Measurements from ENCODE around the gene TWIST2. TPM values are rescaled to one million over a fixed set of nuclear protein-coding genes. Genes with fewer than 3 reads are reported as not detected.

Gene TWIST2
- total RNA-seq, 2 donors from 2014 or later: not detected

DNA sequence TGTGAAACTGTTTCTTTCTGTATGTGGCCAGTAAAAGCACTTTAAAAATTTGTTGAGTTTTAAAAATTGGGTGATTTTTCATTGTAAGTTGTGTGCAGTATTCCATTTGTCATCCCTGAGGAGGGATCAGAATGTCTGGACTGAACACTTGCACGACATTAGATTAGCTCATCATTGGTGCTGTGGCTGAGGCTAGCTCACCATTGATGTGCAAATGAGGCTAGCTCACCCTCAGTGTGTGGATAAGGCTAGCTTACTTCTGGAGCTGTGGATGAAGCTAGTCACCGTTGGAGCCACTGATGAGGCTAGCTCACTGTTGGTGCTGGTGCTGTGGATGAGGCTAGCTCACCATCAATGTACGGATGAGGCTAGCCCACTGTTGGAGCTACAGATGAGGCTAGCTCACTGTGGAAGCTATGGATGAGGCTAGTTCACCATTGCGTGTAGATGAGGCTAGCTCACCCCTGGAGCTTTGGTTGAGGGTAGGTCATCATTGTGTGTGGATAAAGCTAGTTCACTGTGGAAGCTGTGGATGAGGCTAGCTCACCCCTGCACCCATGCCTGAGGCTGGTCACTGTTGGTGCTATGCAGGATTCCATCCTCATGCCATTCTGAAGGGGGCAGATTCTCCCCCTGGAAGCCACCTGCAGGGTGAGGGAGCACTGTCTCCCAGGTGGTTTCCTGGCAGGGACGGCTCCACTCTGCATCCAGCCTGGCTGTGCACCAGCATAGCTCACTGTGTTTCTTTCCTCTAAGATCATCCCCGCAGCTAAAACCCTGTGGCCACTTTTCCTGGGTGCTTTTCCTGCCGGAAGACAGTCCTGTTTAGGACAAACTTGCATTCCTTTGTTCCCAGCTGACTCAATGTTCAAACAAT lies 101.1 kb downstream of the TWIST2 start:
- no peak for DNase-seq
- peaks cover 7% of the 10 kb centered on the region for H3K4me1 Mint-ChIP-seq (ENCODE audit: low read depth)
- H3K4me3 Mint-ChIP-seq: no peak overlapping the region
- no peak for ATAC-seq (replicated peaks in 1 of 2)
- no peaks in the 10 kb centered on the region for H3K36me3 Mint-ChIP-seq (ENCODE audit: insufficient read depth in 2 of 2)
- no peak overlapping the region for H3K27ac Mint-ChIP-seq
- H3K27me3 Mint-ChIP-seq (ENCODE audit: low read depth): peaks cover 9% of the 10 kb centered on the region
- no peaks in the 10 kb centered on the region for H3K9me3 Mint-ChIP-seq

DNA sequence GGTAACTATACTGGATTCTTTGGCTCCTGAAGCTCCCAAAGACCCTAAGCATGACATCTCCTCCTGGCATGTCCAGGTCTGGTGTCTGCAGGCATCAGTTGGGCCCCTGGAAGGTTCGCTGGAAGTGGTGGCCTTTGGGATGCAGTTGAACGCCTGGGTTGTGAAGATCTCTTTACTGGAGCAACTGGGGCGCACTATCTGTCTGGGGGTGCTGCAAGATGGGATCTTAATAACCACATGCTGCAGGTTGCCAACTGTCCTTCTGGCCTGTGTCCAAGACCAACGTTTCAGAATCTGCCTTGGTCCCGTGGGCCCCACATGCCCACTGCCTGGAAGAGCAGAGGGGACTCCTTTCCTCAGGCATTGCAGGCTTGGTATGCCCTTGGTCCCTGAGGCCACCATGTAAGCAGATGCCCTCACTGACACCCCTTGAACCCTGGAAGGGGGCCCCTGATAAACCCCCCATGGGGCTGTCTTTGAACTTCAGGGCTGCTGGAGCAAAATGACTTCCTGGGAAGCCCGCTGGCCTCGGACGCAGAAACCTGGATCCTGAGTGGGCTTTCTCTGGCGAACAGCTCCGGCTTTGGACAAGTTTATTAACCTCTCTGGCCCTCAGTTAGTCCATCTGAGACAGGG lies 101.9 kb downstream of the TWIST2 start:
- Mint-ChIP-seq H3K36me3 (ENCODE audit: insufficient read depth in 2 of 2) (no peaks in the 10 kb centered on the region), H3K4me3 (no peak overlapping the region), H3K4me1 (ENCODE audit: low read depth) (peaks cover 7% of the 10 kb centered on the region), H3K27ac (no peak overlapping the region), H3K9me3 (no peaks in the 10 kb centered on the region), H3K27me3 (ENCODE audit: low read depth) (peaks cover 11% of the 10 kb centered on the region)
- ATAC-seq (replicated peaks in 1 of 2): no peak
- no peak for DNase-seq

DNA sequence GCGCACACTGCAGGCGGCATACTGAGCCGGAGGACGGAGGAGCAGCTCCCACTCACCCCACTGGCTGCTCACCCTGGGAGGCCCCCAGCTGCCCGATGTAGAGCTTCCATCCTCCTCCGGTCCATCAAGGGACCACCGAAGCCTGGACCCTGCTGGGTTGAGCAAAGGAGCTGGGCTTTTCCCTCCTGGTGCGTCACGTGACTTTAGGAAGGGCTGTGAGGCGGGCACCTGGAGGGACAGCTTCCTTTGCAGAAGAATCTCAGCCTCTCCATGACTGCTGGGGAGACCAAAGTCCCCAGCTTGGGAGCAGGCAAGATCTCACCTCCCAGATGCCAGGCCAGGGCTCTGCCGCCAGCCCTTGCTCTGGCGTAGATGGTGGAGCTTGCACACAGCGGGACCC lies 102.7 kb downstream of the TWIST2 start:
- ATAC-seq (replicated peaks in 1 of 2): no peak
- peaks cover 18% of the 10 kb centered on the region for H3K27me3 Mint-ChIP-seq (ENCODE audit: low read depth)
- no peaks in the 10 kb centered on the region for H3K9me3 Mint-ChIP-seq
- peaks cover 7% of the 10 kb centered on the region for H3K4me1 Mint-ChIP-seq (ENCODE audit: low read depth)
- no peak overlapping the region for H3K27ac Mint-ChIP-seq
- DNase-seq: no peak
- no peaks in the 10 kb centered on the region for H3K36me3 Mint-ChIP-seq (ENCODE audit: insufficient read depth in 2 of 2)
- H3K4me3 Mint-ChIP-seq: no peak overlapping the region

DNA sequence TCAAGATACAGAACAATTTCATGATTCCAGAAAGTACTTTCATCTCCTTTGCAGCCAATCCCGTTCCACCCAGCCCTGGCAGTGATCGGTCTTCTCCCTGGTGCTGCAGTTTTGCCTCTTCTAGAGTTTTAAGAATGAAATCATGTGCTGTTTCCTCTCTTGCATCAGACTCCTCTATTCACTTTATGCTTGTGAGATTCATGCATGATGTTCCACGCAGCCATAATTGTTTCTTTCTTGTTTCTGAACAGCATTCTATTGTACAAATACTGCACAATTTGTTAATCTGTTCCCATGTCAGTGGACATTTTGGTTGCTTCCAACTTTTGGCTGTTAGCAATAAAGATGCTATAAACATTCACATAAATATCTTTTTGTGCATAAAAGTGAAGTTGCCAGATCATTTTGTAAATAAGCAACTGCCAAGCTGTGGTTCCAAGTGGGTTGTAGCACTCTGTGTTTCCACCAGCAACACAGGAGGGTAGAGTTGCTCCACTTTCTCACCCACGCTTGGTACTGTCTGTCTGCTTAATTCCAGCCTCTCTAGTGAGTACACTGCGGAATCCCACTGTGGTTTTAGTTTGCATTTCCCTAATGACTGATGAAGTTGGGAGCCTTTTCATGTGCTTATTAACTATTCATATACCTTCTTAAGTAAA lies 104.5 kb downstream of the TWIST2 start:
- Mint-ChIP-seq H3K9me3 (no peaks in the 10 kb centered on the region), H3K27me3 (ENCODE audit: low read depth) (peaks cover 32% of the 10 kb centered on the region), H3K36me3 (ENCODE audit: insufficient read depth in 2 of 2) (no peaks in the 10 kb centered on the region), H3K4me1 (ENCODE audit: low read depth) (peaks cover 7% of the 10 kb centered on the region), H3K27ac (no peak overlapping the region), H3K4me3 (no peak overlapping the region)
- ATAC-seq (replicated peaks in 1 of 2) (no peak), DNase-seq (no peak)

DNA sequence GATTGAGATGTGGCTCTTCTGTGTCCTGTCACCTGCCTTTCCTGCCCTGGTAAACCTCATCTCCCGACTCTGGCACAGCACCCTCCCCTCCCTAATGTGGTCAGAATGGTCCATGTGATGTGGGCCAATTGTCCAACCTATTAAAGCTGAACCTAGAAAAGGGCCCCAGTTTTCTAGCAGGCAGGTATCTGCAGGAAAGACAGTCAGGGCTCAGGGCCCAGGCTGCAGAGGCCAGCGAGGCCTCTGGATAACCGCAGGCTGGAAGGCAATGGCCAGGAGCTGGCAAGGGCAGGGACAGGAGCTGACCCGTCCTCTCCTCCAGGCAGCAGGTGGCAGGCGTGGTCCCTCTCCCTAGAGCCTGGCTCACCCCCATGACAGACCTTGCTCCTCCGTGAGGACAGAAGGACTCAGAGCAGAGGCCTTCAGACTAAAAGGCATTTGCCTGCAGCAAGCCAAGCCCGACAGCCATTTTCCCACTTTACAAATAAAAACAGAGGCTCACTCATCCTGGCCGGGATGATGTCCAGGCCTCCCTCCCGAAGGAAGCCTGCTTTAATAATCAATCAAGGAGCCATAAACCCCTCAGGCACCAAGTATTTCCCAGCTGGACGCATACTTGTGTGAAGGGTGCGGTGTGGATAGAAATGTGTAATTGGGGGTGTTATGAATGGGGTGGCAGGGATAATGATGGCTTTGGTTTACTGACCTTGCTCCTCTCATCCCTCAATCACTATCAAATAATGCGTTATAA lies 107.1 kb downstream of the TWIST2 start:
- ATAC-seq (replicated peaks in 1 of 2) (no peak), DNase-seq (no peak)
- H3K4me1 Mint-ChIP-seq (ENCODE audit: low read depth): no peaks in the 10 kb centered on the region
- H3K27me3 Mint-ChIP-seq (ENCODE audit: low read depth): peaks cover 49% of the 10 kb centered on the region
- no peaks in the 10 kb centered on the region for H3K36me3 Mint-ChIP-seq (ENCODE audit: insufficient read depth in 2 of 2)
- no peaks in the 10 kb centered on the region for H3K9me3 Mint-ChIP-seq
- H3K27ac Mint-ChIP-seq: no peak overlapping the region
- no peak overlapping the region for H3K4me3 Mint-ChIP-seq

DNA sequence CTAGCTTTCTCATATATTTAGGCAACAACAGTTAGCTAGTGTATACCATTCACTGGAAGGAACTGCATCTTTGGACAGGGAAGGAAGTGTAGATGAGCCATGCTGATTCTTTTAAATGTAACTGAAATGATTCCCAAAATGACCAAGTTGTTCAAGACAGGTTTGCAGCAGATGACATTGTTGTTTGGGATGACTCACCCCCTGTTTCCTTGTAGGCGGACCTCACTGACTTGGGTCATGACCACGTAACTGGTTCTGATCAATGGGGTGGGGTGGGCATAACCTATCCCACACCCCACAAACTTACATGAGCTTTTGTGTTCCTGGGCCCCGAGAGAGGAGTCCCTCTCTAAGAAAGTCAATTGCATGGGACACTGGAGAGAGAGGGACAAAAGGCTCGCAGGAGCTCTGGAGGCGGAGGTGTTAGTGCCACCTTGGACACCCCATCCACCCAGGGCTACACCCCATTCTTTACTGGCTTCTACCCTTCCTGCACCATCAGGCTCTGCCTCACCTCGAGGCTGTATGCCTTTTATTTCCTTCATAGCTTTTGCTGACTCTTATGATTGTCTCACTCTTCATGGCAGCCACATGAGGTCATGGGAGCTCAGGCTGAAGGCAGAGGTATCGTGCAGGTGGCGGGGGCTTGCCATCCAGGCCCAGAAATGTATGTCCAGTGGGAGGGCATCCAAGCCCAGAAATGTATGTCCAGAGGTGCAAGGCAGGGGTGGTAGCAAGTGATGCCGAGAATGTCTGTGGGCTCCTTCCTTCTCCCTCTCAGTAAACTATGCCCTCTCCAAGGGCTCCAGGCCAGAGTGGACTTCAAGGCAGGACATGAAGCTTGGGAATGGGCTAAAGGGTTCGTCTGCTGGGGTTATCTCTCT lies 108.0 kb downstream of the TWIST2 start:
- Mint-ChIP-seq H3K4me1 (ENCODE audit: low read depth) (no peaks in the 10 kb centered on the region), H3K36me3 (ENCODE audit: insufficient read depth in 2 of 2) (no peaks in the 10 kb centered on the region), H3K4me3 (no peak overlapping the region), H3K27me3 (ENCODE audit: low read depth) (peaks cover 49% of the 10 kb centered on the region), H3K9me3 (no peaks in the 10 kb centered on the region), H3K27ac (no peak overlapping the region)
- ATAC-seq (replicated peaks in 1 of 2) (no peak), DNase-seq (no peak)

DNA sequence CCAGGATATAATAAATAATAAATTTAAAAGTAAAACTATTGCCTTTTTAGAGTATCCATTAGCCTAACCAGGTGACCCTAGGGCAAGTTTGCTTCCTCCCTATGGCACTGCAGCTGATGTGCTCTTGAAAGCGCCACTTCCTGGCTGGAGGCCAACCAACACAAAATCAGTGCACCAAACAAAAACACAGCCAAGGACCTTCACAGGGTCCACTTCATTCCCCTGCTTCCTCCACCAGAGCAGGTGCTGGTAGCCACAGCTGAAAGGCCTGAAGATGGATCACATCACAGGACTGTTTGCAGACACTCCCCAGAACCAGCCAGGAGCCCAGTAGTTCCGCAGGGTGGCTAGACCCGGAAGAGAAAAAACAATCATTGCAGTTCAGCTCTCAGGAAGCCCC lies 108.8 kb downstream of the TWIST2 start:
- ATAC-seq (replicated peaks in 1 of 2) (no peak), DNase-seq (no peak)
- Mint-ChIP-seq H3K9me3 (no peaks in the 10 kb centered on the region), H3K36me3 (ENCODE audit: insufficient read depth in 2 of 2) (no peaks in the 10 kb centered on the region), H3K4me3 (no peak overlapping the region), H3K27ac (no peak overlapping the region), H3K4me1 (ENCODE audit: low read depth) (no peaks in the 10 kb centered on the region), H3K27me3 (ENCODE audit: low read depth) (peaks cover 54% of the 10 kb centered on the region)
